Neural progenitor cell (in vitro differentiated cells): ENCODE results near the gene KCTD16.

Source experiments
- CTCF ChIP-seq: fragments of 200-600 bp; sonication (generic); IDR thresholded peaks from 2 replicates; pipeline ENCODE4 v1.5.1; 2017; ENCODE audit warnings: antibody characterized with exemption, mild to moderate bottlenecking
- EZH2 ChIP-seq: fragments of 200-600 bp; sonication (generic); IDR thresholded peaks from 2 replicates; pipeline ENCODE4 v1.6.1; 2017; ENCODE audit warnings: antibody characterized with exemption, mild to moderate bottlenecking, moderate library complexity

GRCh38 chr5:144144956-144145751, 25.5 kb upstream of the KCTD16 start:
- TF ChIP-seq CTCF = no peak
- TF ChIP-seq EZH2 = no peak
